ENCODE measurements around the gene TAS1R2. TPM values are rescaled to one million over a fixed set of nuclear protein-coding genes. Genes with fewer than 3 reads are reported as not detected.
"Not testable (repeated sequence)": the region's sequence is repeated elsewhere in the genome, so short reads cannot be mapped to it uniquely, and the experiment has no call there.

Gene TAS1R2
- total and polyA plus RNA-seq, 4 donors = not detected

GRCh38 chr1:18871401-18872070 is 12.1 kb upstream of the TAS1R2 start:
- peaks cover 44% of the 10 kb centered on the region for H3K36me3 ChIP-seq (ENCODE audit: control insufficient read depth, insufficient read depth, low read length)
- peaks cover 17% of the 10 kb centered on the region for H3K4me1 ChIP-seq (ENCODE audit: control insufficient read depth, insufficient read depth, low read length)
- 86% methylated on average over 7 of the region's 7 CpGs for WGBS (ENCODE audit: insufficient coverage)
- H3K4me3 ChIP-seq (ENCODE audit: low read depth, low read length) = no peak overlapping the region
- H3K9me3 ChIP-seq (ENCODE audit: control insufficient read depth, insufficient read depth, low read length) = no peaks in the 10 kb centered on the region
- DNase-seq (ENCODE audit: low read depth in 4 of 6, low spot score in 6 of 6) = no peak
- no peaks in the 10 kb centered on the region for H3K27me3 ChIP-seq (ENCODE audit: control insufficient read depth, insufficient read depth, low read length)
- H3K27ac ChIP-seq (ENCODE audit: low read depth, low read length) = no peak overlapping the region

GRCh38 chr1:18870957-18871356 is 11.5 kb upstream of the TAS1R2 start:
- Histone ChIP-seq H3K27me3 (ENCODE audit: control insufficient read depth, insufficient read depth, low read length) (no peaks in the 10 kb centered on the region), H3K4me3 (ENCODE audit: low read depth, low read length) (no peak overlapping the region), H3K4me1 (ENCODE audit: control insufficient read depth, insufficient read depth, low read length) (peaks cover 17% of the 10 kb centered on the region), H3K9me3 (ENCODE audit: control insufficient read depth, insufficient read depth, low read length) (no peaks in the 10 kb centered on the region), H3K36me3 (ENCODE audit: control insufficient read depth, insufficient read depth, low read length) (peaks cover 39% of the 10 kb centered on the region), H3K27ac (ENCODE audit: low read depth, low read length) (no peak overlapping the region)
- WGBS (ENCODE audit: insufficient coverage) = 96% methylated on average over 8 of the region's 10 CpGs
- no peak for DNase-seq (ENCODE audit: low read depth in 4 of 6, low spot score in 6 of 6)

- not testable (repeated sequence) for H3K9me3 ChIP-seq (ENCODE audit: control insufficient read depth, insufficient read depth, low read length); H3K27ac ChIP-seq (ENCODE audit: low read depth, low read length); H3K4me3 ChIP-seq (ENCODE audit: low read depth, low read length); H3K27me3 ChIP-seq (ENCODE audit: control insufficient read depth, insufficient read depth, low read length); DNase-seq (ENCODE audit: low read depth in 4 of 6, low spot score in 6 of 6)
- Histone ChIP-seq H3K4me1 (ENCODE audit: control insufficient read depth, insufficient read depth, low read length) (peaks cover 17% of the 10 kb centered on the region), H3K36me3 (ENCODE audit: control insufficient read depth, insufficient read depth, low read length) (peaks cover 36% of the 10 kb centered on the region)
- 76% methylated on average over 3 of the region's 3 CpGs for WGBS (ENCODE audit: insufficient coverage)
These were observed 11.1 kb upstream of the TAS1R2 start for GRCh38 chr1:18870595-18870865.

- WGBS (ENCODE audit: insufficient coverage) = 80% methylated on average over 8 of the region's 9 CpGs
- no peaks in the 10 kb centered on the region for H3K9me3 ChIP-seq (ENCODE audit: control insufficient read depth, insufficient read depth, low read length)
- H3K4me3 ChIP-seq (ENCODE audit: low read depth, low read length) = no peak overlapping the region
- peaks cover 31% of the 10 kb centered on the region for H3K36me3 ChIP-seq (ENCODE audit: control insufficient read depth, insufficient read depth, low read length)
- DNase-seq (ENCODE audit: low read depth in 4 of 6, low spot score in 6 of 6) = no peak
- H3K4me1 ChIP-seq (ENCODE audit: control insufficient read depth, insufficient read depth, low read length) = peaks cover 12% of the 10 kb centered on the region
- H3K27ac ChIP-seq (ENCODE audit: low read depth, low read length) = no peak overlapping the region
- H3K27me3 ChIP-seq (ENCODE audit: control insufficient read depth, insufficient read depth, low read length) = no peaks in the 10 kb centered on the region
These were observed 10.6 kb upstream of the TAS1R2 start for GRCh38 chr1:18869847-18870594.

GRCh38 chr1:18868801-18869424 is 9.5 kb upstream of the TAS1R2 start:
- Histone ChIP-seq H3K4me3 (ENCODE audit: low read depth, low read length) (no peak overlapping the region), H3K27ac (ENCODE audit: low read depth, low read length) (no peak overlapping the region), H3K4me1 (ENCODE audit: control insufficient read depth, insufficient read depth, low read length) (peaks cover 10% of the 10 kb centered on the region), H3K9me3 (ENCODE audit: control insufficient read depth, insufficient read depth, low read length) (no peaks in the 10 kb centered on the region), H3K36me3 (ENCODE audit: control insufficient read depth, insufficient read depth, low read length) (peaks cover 21% of the 10 kb centered on the region), H3K27me3 (ENCODE audit: control insufficient read depth, insufficient read depth, low read length) (no peaks in the 10 kb centered on the region)
- DNase-seq (ENCODE audit: low read depth in 4 of 6, low spot score in 6 of 6) = peak in 1 of 6 donors; percentile 15
- WGBS (ENCODE audit: insufficient coverage) = 68% methylated on average over 9 of the region's 12 CpGs

- H3K36me3 ChIP-seq (ENCODE audit: control insufficient read depth, insufficient read depth, low read length) = peaks cover 17% of the 10 kb centered on the region
- 88% methylated on average over 4 of the region's 5 CpGs for WGBS (ENCODE audit: insufficient coverage)
- DNase-seq (ENCODE audit: low read depth in 4 of 6, low spot score in 6 of 6) = no peak
- peaks cover 10% of the 10 kb centered on the region for H3K4me1 ChIP-seq (ENCODE audit: control insufficient read depth, insufficient read depth, low read length)
- H3K9me3 ChIP-seq (ENCODE audit: control insufficient read depth, insufficient read depth, low read length) = no peaks in the 10 kb centered on the region
- H3K4me3 ChIP-seq (ENCODE audit: low read depth, low read length) = no peak overlapping the region
- H3K27ac ChIP-seq (ENCODE audit: low read depth, low read length) = no peak overlapping the region
- H3K27me3 ChIP-seq (ENCODE audit: control insufficient read depth, insufficient read depth, low read length) = no peaks in the 10 kb centered on the region
These were observed 8.9 kb upstream of the TAS1R2 start for GRCh38 chr1:18868354-18868753.

GRCh38 chr1:18866846-18867245 is 7.4 kb upstream of the TAS1R2 start:
- no peak overlapping the region for H3K4me3 ChIP-seq (ENCODE audit: low read depth, low read length)
- no peaks in the 10 kb centered on the region for H3K9me3 ChIP-seq (ENCODE audit: control insufficient read depth, insufficient read depth, low read length)
- 92% methylated on average over 3 of the region's 3 CpGs for WGBS (ENCODE audit: insufficient coverage)
- no peak for DNase-seq (ENCODE audit: low read depth in 4 of 6, low spot score in 6 of 6)
- peaks cover 10% of the 10 kb centered on the region for H3K4me1 ChIP-seq (ENCODE audit: control insufficient read depth, insufficient read depth, low read length)
- no peak overlapping the region for H3K27ac ChIP-seq (ENCODE audit: low read depth, low read length)
- H3K36me3 ChIP-seq (ENCODE audit: control insufficient read depth, insufficient read depth, low read length) = peaks cover 5% of the 10 kb centered on the region
- no peaks in the 10 kb centered on the region for H3K27me3 ChIP-seq (ENCODE audit: control insufficient read depth, insufficient read depth, low read length)

- H3K9me3 ChIP-seq (ENCODE audit: control insufficient read depth, insufficient read depth, low read length) = no peaks in the 10 kb centered on the region
- DNase-seq (ENCODE audit: low read depth in 4 of 6, low spot score in 6 of 6) = no peak
- H3K36me3 ChIP-seq (ENCODE audit: control insufficient read depth, insufficient read depth, low read length) = no peaks in the 10 kb centered on the region
- H3K27me3 ChIP-seq (ENCODE audit: control insufficient read depth, insufficient read depth, low read length) = no peaks in the 10 kb centered on the region
- no peak overlapping the region for H3K27ac ChIP-seq (ENCODE audit: low read depth, low read length)
- H3K4me3 ChIP-seq (ENCODE audit: low read depth, low read length) = no peak overlapping the region
- WGBS (ENCODE audit: insufficient coverage) = 81% methylated on average over 6 of the region's 6 CpGs
- H3K4me1 ChIP-seq (ENCODE audit: control insufficient read depth, insufficient read depth, low read length) = peaks cover 10% of the 10 kb centered on the region
These were observed 6.9 kb upstream of the TAS1R2 start for GRCh38 chr1:18866314-18866713.

GRCh38 chr1:18865176-18865575 is 5.7 kb upstream of the TAS1R2 start:
- H3K9me3 ChIP-seq (ENCODE audit: control insufficient read depth, insufficient read depth, low read length) = no peaks in the 10 kb centered on the region
- H3K27me3 ChIP-seq (ENCODE audit: control insufficient read depth, insufficient read depth, low read length) = no peaks in the 10 kb centered on the region
- H3K4me3 ChIP-seq (ENCODE audit: low read depth, low read length) = no peak overlapping the region
- WGBS (ENCODE audit: insufficient coverage) = 78% methylated on average over 8 of the region's 9 CpGs
- no peak for DNase-seq (ENCODE audit: low read depth in 4 of 6, low spot score in 6 of 6)
- no peak overlapping the region for H3K27ac ChIP-seq (ENCODE audit: low read depth, low read length)
- H3K4me1 ChIP-seq (ENCODE audit: control insufficient read depth, insufficient read depth, low read length) = peaks cover 10% of the 10 kb centered on the region
- H3K36me3 ChIP-seq (ENCODE audit: control insufficient read depth, insufficient read depth, low read length) = no peaks in the 10 kb centered on the region

GRCh38 chr1:18861590-18861989 is 2.1 kb upstream of the TAS1R2 start:
- no peaks in the 10 kb centered on the region for H3K9me3 ChIP-seq (ENCODE audit: control insufficient read depth, insufficient read depth, low read length)
- H3K4me1 ChIP-seq (ENCODE audit: control insufficient read depth, insufficient read depth, low read length) = no peaks in the 10 kb centered on the region
- H3K27me3 ChIP-seq (ENCODE audit: control insufficient read depth, insufficient read depth, low read length) = no peaks in the 10 kb centered on the region
- DNase-seq (ENCODE audit: low read depth in 4 of 6, low spot score in 6 of 6) = no peak
- H3K36me3 ChIP-seq (ENCODE audit: control insufficient read depth, insufficient read depth, low read length) = no peaks in the 10 kb centered on the region
- H3K4me3 ChIP-seq (ENCODE audit: low read depth, low read length) = no peak overlapping the region
- 50% methylated on average over 8 of the region's 8 CpGs for WGBS (ENCODE audit: insufficient coverage)
- no peak overlapping the region for H3K27ac ChIP-seq (ENCODE audit: low read depth, low read length)

All from spinal cord (tissue), 10 donors.